Measurements from ENCODE around the gene TKT. TPM values are rescaled to one million over a fixed set of nuclear protein-coding genes. Genes with fewer than 3 reads are reported as not detected.
A peak's percentile ranks its signal among the peaks of the same experiment; 100 is the strongest.

Gene TKT
- total RNA-seq, 6 donors from 2014 or later: 402 to 605 (median 482) TPM

DNA sequence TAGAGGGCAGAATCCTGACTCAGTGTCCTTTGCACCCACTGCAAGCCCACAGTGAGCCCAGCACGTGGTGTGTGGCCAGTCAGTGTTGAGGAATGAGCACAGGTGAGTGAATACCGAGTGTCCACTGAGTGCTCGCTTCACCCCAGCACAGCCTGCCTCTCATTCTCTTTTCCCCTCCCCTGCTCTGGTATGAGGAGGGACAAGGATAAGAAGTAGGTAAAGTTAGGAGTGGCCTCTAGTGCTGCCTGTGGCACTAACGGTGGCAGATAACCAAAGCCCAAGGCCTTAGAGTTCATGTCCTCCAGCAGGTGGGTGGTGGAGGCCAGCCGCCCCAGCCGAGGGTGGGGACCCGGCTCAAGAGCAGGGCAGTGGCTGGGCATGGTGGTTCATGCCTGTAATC is 56.8 kb downstream of the TKT start:
- Histone ChIP-seq H3K27me3 (no peaks in the 10 kb centered on the region), H3K27ac (peak overlapping the region in 1 of 4 donors; percentile 28), H3K4me1 (peaks cover 7 to 27% (median 18%) of the 10 kb centered on the region in 4 donors), H3K4me3 (no peak overlapping the region), H3K36me3 (peaks cover 0 to 3% (median 0%) of the 10 kb centered on the region in 4 donors), H3K9me3 (no peaks in the 10 kb centered on the region)
- peak in 1 of 2 donors; percentile 66 for ATAC-seq (ENCODE audit: low FRiP score in 2 of 2)
- WGBS, 2 donors: 58 to 84% methylated on average over 3 to 7 of the region's 7 CpGs
- peak; percentile 49 to 60 for DNase-seq
- TF ChIP-seq POLR2A (IDR thresholded peaks at IDR 0.05) (no peak), EP300 (IDR thresholded peaks at IDR 0.05) (no peak), POLR2AphosphoS5 (IDR thresholded peaks at IDR 0.05) (peak in 1 of 2 donors; percentile 24)
- TF ChIP-seq, protein P1, sequence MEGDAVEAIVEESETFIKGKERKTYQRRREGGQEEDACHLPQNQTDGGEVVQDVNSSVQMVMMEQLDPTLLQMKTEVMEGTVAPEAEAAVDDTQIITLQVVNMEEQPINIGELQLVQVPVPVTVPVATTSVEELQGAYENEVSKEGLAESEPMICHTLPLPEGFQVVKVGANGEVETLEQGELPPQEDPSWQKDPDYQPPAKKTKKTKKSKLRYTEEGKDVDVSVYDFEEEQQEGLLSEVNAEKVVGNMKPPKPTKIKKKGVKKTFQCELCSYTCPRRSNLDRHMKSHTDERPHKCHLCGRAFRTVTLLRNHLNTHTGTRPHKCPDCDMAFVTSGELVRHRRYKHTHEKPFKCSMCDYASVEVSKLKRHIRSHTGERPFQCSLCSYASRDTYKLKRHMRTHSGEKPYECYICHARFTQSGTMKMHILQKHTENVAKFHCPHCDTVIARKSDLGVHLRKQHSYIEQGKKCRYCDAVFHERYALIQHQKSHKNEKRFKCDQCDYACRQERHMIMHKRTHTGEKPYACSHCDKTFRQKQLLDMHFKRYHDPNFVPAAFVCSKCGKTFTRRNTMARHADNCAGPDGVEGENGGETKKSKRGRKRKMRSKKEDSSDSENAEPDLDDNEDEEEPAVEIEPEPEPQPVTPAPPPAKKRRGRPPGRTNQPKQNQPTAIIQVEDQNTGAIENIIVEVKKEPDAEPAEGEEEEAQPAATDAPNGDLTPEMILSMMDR (IDR thresholded peaks at IDR 0.05): no peak

DNA sequence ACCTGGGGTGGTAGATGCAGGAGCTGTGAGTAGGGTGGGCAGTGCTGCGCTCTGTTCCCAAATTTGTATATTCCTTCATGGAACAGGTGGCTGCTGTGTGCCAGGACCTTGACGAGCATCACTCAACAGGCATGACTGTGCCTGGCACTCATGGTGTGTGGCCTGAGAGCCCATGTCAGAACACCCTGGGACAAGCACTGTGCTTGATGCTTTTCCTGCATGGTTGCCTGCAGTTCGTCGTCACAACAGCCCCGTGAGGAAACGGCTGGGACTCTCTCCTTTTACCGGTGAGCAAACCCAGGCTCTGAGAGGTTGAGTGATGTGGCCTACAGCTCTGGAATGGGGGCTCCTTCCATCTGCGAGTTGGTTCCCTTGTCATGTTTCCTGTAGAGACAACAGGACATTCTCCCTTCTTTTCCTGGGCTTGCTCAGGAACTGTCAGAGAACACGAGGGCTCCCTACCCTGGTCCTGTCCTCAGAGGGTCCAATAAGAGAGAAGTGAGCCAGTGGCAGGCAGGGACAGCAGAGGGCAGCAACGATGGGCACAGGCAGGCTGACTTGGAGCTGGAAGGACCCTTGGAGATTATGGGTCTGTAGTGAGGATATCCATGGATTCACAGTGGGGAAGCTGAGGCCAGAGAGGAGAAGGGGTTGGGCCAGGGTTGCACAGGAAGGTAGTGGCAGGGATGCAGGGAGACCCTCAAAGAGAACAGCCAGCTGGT is 57.4 kb downstream of the TKT start:
- Histone ChIP-seq H3K4me1 (peaks cover 7 to 33% (median 18%) of the 10 kb centered on the region in 4 donors), H3K27ac (peak overlapping the region in 1 of 4 donors; percentile 28), H3K9me3 (no peaks in the 10 kb centered on the region), H3K36me3 (peaks cover 0 to 3% (median 0%) of the 10 kb centered on the region in 4 donors), H3K27me3 (no peaks in the 10 kb centered on the region), H3K4me3 (no peak overlapping the region)
- no peak for DNase-seq
- ATAC-seq (ENCODE audit: low FRiP score in 2 of 2): no peak
- TF ChIP-seq POLR2AphosphoS5 (IDR thresholded peaks at IDR 0.05): no peak
- no peak for TF ChIP-seq POLR2A (IDR thresholded peaks at IDR 0.05)
- no peak for TF ChIP-seq EP300 (IDR thresholded peaks at IDR 0.05)
- TF ChIP-seq, protein P1 (IDR thresholded peaks at IDR 0.05): no peak
- WGBS, 2 donors: 55 to 62% methylated on average over 9 to 10 of the region's 10 CpGs

DNA sequence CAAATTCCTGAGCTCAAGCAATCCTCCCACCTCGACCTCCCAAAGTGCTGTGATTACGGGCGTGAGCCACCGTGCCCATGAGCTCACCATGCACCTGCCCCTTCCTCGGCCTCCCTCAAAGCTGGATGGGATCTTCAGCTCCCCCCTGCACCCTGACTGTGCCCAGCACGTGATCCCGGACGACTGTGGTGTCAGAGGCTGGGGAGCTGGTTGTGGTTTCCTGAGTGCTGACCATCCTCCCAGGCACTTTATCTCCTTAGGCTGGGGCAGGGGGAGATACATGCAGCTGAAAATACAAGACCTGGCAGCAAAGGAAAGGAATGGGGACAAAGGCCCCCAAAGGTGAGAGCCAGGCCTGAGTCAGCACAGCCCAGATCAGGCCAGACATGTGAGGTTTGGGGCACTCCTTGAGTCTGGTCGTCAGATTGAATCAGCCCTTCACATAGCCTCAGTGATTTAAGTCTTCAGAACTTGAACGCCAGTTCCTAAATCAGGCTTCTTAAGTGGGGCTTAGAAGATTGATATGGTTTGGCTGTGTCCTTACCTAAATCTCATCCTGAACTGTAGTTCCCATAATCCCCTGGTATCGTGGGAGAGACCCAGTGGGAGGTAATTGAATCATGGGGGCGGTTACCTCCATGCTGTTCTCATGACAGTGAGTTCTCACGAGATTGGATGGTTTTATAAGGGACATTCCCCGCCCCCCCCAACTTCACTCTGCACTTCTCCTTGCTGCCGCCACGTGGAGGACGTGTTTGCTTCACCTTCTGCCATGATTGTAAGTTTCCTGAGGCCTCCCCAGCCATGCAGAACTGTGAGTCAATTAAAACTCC is 59.0 kb downstream of the TKT start:
- Histone ChIP-seq H3K9me3 (no peaks in the 10 kb centered on the region), H3K4me1 (peaks cover 7 to 35% (median 18%) of the 10 kb centered on the region in 4 donors), H3K27ac (no peak overlapping the region), H3K36me3 (peaks cover 0 to 13% (median 9%) of the 10 kb centered on the region in 4 donors), H3K4me3 (no peak overlapping the region), H3K27me3 (no peaks in the 10 kb centered on the region)
- 57 to 58% methylated on average over 17 of the region's 17 CpGs for WGBS, 2 donors
- ATAC-seq (ENCODE audit: low FRiP score in 2 of 2): peak in 1 of 2 donors; percentile 19
- TF ChIP-seq POLR2AphosphoS5 (IDR thresholded peaks at IDR 0.05): no peak
- TF ChIP-seq, protein P1 (IDR thresholded peaks at IDR 0.05): no peak
- TF ChIP-seq POLR2A (IDR thresholded peaks at IDR 0.05): no peak
- no peak for TF ChIP-seq EP300 (IDR thresholded peaks at IDR 0.05)
- DNase-seq: peak in 1 of 2 donors; percentile 42

DNA sequence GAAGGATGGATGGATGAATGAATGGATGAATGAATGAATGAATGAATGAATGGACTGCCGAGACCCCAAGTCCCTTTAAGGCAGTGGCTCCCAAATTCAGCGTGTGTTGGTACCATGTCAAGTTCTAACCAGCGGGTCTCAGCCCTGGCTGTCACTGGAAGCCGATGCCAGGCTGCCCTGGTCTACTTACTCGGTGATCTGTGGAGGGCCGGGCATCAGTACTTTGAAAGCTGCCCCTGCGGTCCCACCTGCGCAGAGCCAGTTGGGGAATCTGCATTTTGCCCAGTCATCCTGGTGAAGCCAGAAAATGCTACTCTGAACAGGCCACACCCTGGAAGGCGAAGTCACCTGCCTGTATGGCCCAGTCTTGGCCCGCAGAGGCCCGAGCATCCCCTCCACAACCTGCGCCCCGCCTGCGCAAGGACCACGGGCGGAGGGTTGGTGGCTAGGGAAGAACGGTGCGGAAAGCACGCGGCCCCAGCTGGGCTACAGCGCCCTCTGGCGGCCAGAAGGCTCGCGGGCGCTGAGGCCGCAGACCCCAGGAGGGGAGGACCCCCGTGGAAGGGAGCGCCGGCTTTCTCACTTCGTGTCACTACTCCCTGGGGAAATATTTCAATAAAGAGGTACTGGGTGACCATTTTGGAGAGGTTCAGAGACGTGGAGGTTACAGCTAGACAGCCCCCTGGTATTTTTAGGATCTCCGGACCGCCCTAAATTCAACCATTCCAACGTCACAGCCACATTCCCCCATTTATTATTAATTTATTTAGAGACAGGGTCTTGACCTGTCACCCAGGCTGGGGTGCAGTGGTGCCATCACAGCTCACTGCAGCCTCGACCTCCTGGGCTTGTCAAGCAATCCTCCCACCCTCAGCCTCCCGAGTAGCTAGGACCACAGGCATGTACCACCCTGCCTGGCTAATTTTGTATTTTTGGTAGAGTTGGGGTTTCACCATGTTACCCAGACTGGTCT is 59.9 kb downstream of the TKT start:
- peaks cover 7 to 35% (median 18%) of the 10 kb centered on the region in 4 donors for H3K4me1 ChIP-seq
- H3K27ac ChIP-seq: peak overlapping the region in 1 of 4 donors; percentile 30
- ATAC-seq (ENCODE audit: low FRiP score in 2 of 2) (peak; percentile 80 to 88), DNase-seq (peak; percentile 48 to 93)
- TF ChIP-seq POLR2AphosphoS5 (IDR thresholded peaks at IDR 0.05) (peak in 1 of 2 donors; percentile 4), POLR2A (IDR thresholded peaks at IDR 0.05) (no peak), EP300 (IDR thresholded peaks at IDR 0.05) (no peak)
- TF ChIP-seq, protein P1 (IDR thresholded peaks at IDR 0.05): peak; percentile 96 to 98 (median 96)
- H3K4me3 ChIP-seq: no peak overlapping the region
- H3K9me3 ChIP-seq: no peaks in the 10 kb centered on the region
- 25% methylated on average over 28 to 36 of the region's 36 CpGs for WGBS, 2 donors
- H3K27me3 ChIP-seq: no peaks in the 10 kb centered on the region
- peaks cover under 1 to 19% (median 14%) of the 10 kb centered on the region in 4 donors for H3K36me3 ChIP-seq

Data from upper lobe of left lung (tissue), 6 donors.